ENCODE results near the gene PHKA2.
"Not testable (repeated sequence)": the region's sequence is repeated elsewhere in the genome, so short reads cannot be mapped to it uniquely, and the experiment has no call there.

The PHKA2 gene

DNA sequence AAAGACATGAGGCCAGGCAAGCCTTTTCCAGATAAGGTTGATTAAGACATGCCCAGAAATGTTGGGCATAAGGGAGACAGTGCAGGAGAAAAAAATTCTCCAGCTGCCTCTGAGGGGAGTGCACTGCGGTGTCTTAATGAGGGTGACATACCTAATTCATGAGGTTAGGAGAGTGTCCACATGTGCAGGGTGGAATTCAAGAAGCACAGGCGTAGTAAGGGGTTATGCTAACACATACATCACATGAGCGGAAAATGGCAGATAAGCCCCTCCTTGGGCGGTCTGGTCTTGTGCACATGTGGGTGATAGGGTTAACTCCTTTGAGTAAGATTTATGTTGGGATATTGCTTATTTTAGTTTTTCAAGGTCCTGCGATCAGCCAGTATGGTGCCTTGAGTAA is 122.4 kb downstream of the PHKA2 start:
- DNase-seq (ENCODE audit: low read depth) = no peak
- no peak for TF ChIP-seq POLR2A (IDR thresholded peaks at IDR 0.05; ENCODE audit: extremely low read depth, insufficient read length)
- no peak for TF ChIP-seq MYC (IDR thresholded peaks at IDR 0.05; ENCODE audit: low read depth, low read length)
- TF ChIP-seq, protein P1, sequence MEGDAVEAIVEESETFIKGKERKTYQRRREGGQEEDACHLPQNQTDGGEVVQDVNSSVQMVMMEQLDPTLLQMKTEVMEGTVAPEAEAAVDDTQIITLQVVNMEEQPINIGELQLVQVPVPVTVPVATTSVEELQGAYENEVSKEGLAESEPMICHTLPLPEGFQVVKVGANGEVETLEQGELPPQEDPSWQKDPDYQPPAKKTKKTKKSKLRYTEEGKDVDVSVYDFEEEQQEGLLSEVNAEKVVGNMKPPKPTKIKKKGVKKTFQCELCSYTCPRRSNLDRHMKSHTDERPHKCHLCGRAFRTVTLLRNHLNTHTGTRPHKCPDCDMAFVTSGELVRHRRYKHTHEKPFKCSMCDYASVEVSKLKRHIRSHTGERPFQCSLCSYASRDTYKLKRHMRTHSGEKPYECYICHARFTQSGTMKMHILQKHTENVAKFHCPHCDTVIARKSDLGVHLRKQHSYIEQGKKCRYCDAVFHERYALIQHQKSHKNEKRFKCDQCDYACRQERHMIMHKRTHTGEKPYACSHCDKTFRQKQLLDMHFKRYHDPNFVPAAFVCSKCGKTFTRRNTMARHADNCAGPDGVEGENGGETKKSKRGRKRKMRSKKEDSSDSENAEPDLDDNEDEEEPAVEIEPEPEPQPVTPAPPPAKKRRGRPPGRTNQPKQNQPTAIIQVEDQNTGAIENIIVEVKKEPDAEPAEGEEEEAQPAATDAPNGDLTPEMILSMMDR (IDR thresholded peaks at IDR 0.05; ENCODE audit: low read depth, low read length) = no peak
- TF ChIP-seq, protein P2, sequence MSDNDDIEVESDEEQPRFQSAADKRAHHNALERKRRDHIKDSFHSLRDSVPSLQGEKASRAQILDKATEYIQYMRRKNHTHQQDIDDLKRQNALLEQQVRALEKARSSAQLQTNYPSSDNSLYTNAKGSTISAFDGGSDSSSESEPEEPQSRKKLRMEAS (IDR thresholded peaks at IDR 0.05; ENCODE audit: low read depth, low read length) = no peak
- no peak overlapping the region for H3K4me3 ChIP-seq (ENCODE audit: low read depth, low read length)

DNA sequence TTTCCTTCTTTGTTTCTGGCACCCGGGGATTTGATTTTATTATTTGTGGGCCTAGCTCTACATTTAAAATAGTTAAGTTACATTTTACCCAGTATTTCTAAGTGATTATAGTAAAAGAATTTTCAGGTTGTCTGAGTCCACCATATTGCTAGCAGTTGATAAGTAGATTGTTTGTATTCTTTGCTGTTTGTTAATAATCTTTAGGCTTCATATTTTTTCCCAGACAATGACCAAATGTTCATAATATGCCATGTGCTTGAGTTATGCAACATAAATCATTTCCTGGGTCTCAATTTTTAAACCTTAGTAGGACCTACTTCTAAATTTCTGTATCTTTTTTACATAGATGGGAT is 127.3 kb downstream of the PHKA2 start:
- no peak for DNase-seq (ENCODE audit: low read depth)
- TF ChIP-seq, protein P1 (IDR thresholded peaks at IDR 0.05; ENCODE audit: low read depth, low read length) = no peak
- no peak for TF ChIP-seq POLR2A (IDR thresholded peaks at IDR 0.05; ENCODE audit: extremely low read depth, insufficient read length)
- TF ChIP-seq, protein P2 (IDR thresholded peaks at IDR 0.05; ENCODE audit: low read depth, low read length) = no peak
- TF ChIP-seq MYC (IDR thresholded peaks at IDR 0.05; ENCODE audit: low read depth, low read length) = no peak
- no peak overlapping the region for H3K4me3 ChIP-seq (ENCODE audit: low read depth, low read length)

- DNase-seq (ENCODE audit: low read depth) = peak; percentile 11
- H3K4me3 ChIP-seq (ENCODE audit: low read depth, low read length) = no peak overlapping the region
- TF ChIP-seq, protein P2 (IDR thresholded peaks at IDR 0.05; ENCODE audit: low read depth, low read length) = no peak
- no peak for TF ChIP-seq MYC (IDR thresholded peaks at IDR 0.05; ENCODE audit: low read depth, low read length)
- TF ChIP-seq, protein P1 (IDR thresholded peaks at IDR 0.05; ENCODE audit: low read depth, low read length) = no peak
- TF ChIP-seq POLR2A (IDR thresholded peaks at IDR 0.05; ENCODE audit: extremely low read depth, insufficient read length) = no peak
These were observed 127.8 kb downstream of the PHKA2 start for GRCh38 chrX:18855919-18856644.

DNA sequence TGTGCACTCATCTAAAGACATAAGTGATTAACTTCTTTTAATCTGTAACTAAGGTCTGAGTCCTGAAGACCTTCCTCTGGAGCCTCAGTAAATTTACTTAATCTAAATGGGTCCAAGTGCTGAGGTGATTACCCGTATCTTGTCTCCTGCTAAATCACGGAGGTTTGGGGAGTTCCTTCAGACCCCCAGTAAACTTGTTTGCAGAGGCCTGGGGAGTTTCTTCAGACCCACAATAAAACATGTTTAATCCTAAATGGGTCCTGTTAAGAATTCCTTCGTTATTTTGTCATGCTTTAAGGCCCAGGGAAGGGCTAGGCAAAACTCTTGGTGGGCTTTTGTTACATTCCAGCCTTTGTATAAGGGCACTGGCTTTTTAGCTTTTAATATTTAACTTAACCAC is 136.0 kb downstream of the PHKA2 start:
- DNase-seq (ENCODE audit: low read depth); H3K4me3 ChIP-seq (ENCODE audit: low read depth, low read length): not testable (repeated sequence)

Data from NB4 (cell line).